ENCODE results near the gene CEMIP2. TPM values are rescaled to one million over a fixed set of nuclear protein-coding genes. Genes with fewer than 3 reads are reported as not detected.

Gene CEMIP2
- total and polyA plus RNA-seq, 10 of the 15 experiments (the other 5 are each of a cell fraction or from before 2014, with no cell fraction given), result 0.50 to 19.2 (median 1.2) TPM

DNA sequence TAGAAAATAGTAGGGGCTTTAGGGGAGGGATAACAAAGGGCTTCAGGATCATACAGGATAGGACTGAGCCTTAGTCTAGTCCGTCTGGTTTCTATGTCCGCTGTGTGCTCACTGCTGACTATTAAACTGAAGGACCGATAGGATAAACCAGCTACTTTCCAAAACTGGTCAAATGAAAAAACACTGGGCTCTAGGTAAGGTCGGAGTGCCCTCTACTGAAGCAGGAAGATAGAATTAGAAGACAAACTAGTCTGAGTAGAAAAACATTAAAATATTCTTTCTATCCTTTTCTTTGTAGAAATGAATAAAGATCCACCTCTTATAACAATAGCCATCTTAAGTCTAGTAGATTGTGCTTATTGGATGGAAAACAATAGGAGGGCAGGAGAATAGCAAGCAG is 133.6 kb downstream of the CEMIP2 start:
- WGBS (ENCODE audit: insufficient coverage, insufficient replicate concordance, low lambda C conversion rate, missing lambda C conversion rate), result 39% methylated on average over 4 of the region's 4 CpGs
- SMC1A ChIA-PET (ENCODE audit: uncharacterized antibody, unreplicated experiment), result no interaction called here
- CTCF ChIA-PET, result interaction anchor here (0.7 kb wide), 1 partner anchor 12 kb away, joined by 4 read pairs; no protein-coding TSS in a partner anchor
- intact Hi-C loops (cut with micrococcal nuclease; ENCODE audit: unreplicated experiment) (no loop called here), in situ Hi-C loops (cut with MboI) (no loop called here)
- H2AFZ ChIP-seq (ENCODE audit: control insufficient read depth, low read depth, low read length), result no peak overlapping the region
- no peaks in the 10 kb centered on the region for H4K20me1 ChIP-seq (ENCODE audit: control insufficient read depth, insufficient read depth)
- H3K9me3 ChIP-seq (replicated peaks; ENCODE audit: control insufficient read depth, insufficient read depth, low read length), result no peaks in the 10 kb centered on the region
- FAIRE-seq (no peak), DNase-seq (ENCODE audit: low read depth, low spot score) (no peak), ATAC-seq (no peak)
- POLR2A ChIA-PET, result no interaction called here
- no TSS peak for BruUV-seq (replicated peaks)
- no peaks in the 10 kb centered on the region for H3K4me1 ChIP-seq (ENCODE audit: control insufficient read depth, insufficient read depth, low read length)
- H3K9ac ChIP-seq (ENCODE audit: control insufficient read depth, insufficient read depth, low read length), result no peak overlapping the region
- no peaks in the 10 kb centered on the region for H3K36me3 ChIP-seq (ENCODE audit: control insufficient read depth in 2 of 2, insufficient read depth in 2 of 2, low read length in 1 of 2)
- RAD21 ChIA-PET (ENCODE audit: unreplicated experiment), result no interaction called here
- TF ChIP-seq HDAC2 (IDR thresholded peaks at IDR 0.05) (no peak), TCF3 (IDR thresholded peaks at IDR 0.05; ENCODE audit: borderline replicate concordance, insufficient read depth, low read depth, low read length) (no peak), ZSCAN29 (IDR thresholded peaks at IDR 0.05) (no peak), NR2F1 (conservative IDR thresholded peaks at IDR 0.05) (no peak), CREB1 (IDR thresholded peaks at IDR 0.05; ENCODE audit: low read depth) (no peak)
- TF ChIP-seq, protein P1, sequence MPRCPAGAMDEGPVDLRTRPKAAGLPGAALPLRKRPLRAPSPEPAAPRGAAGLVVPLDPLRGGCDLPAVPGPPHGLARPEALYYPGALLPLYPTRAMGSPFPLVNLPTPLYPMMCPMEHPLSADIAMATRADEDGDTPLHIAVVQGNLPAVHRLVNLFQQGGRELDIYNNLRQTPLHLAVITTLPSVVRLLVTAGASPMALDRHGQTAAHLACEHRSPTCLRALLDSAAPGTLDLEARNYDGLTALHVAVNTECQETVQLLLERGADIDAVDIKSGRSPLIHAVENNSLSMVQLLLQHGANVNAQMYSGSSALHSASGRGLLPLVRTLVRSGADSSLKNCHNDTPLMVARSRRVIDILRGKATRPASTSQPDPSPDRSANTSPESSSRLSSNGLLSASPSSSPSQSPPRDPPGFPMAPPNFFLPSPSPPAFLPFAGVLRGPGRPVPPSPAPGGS (IDR thresholded peaks at IDR 0.05; ENCODE audit: borderline replicate concordance, insufficient read depth, low read depth, low read length, poor library complexity, severe bottlenecking), result no peak
- no peaks in the 10 kb centered on the region for H3K79me2 ChIP-seq (ENCODE audit: control insufficient read depth, insufficient read depth, low read length)
- no peak overlapping the region for H3K4me3 ChIP-seq
- no peak overlapping the region for H3K4me2 ChIP-seq (ENCODE audit: control insufficient read depth, insufficient read depth)
- H3K27ac ChIP-seq (ENCODE audit: control insufficient read depth, insufficient read depth), result no peak overlapping the region
- H3K27me3 ChIP-seq (replicated peaks in 1 of 2; ENCODE audit: control insufficient read depth in 2 of 2, insufficient read depth in 2 of 2, low read length in 1 of 2), result no peaks in the 10 kb centered on the region

Other genes with a start within 250 kb of the CEMIP2 start
- 16.6 and 19.1 TPM in 2 replicates for gene ABHD17B, start 142.7 kb upstream of the CEMIP2 start, total RNA-seq (2014; rRNA removed)
- gene ABHD17B, start 142.7 kb upstream of the CEMIP2 start, total RNA-seq (2014; rRNA removed; fragmentation: Illumina TruSeq; extraction: Trizol), result 15.7 and 16.0 TPM in 2 replicates
- 16.8 and 17.4 TPM in 2 replicates for gene ABHD17B, start 142.7 kb upstream of the CEMIP2 start, total RNA-seq (2021)
- 16.5 and 18.4 TPM in 2 replicates for gene ABHD17B, start 142.7 kb upstream of the CEMIP2 start, polyA plus RNA-seq (2011; rRNA removed)
- gene ABHD17B, start 142.7 kb upstream of the CEMIP2 start, polyA plus RNA-seq (2014; fragmentation: Illumina TruSeq; extraction: Trizol), result 12.3 and 14.7 TPM in 2 replicates
- gene ABHD17B, start 142.7 kb upstream of the CEMIP2 start, polyA plus RNA-seq (2014; fragmentation: Nextera tagmentation; extraction: Ambion mirVana), result 1 to 10 TPM; 3.5 to 6.9 TPM
- gene ABHD17B, start 142.7 kb upstream of the CEMIP2 start, polyA plus RNA-seq (2014; rRNA removed), result 13.5 and 17.6 TPM in 2 replicates
- 10 to 100 TPM; 20.0 to 21.4 TPM for gene ABHD17B, start 142.7 kb upstream of the CEMIP2 start, polyA plus RNA-seq (2016; fragmentation: Nextera tagmentation; extraction: Ambion mirVana)
- gene C9orf85, start 143.1 kb upstream of the CEMIP2 start, total RNA-seq (2014; rRNA removed), result 11.7 and 13.4 TPM in 2 replicates
- 22.0 and 22.5 TPM in 2 replicates for gene C9orf85, start 143.1 kb upstream of the CEMIP2 start, total RNA-seq (2014; rRNA removed; fragmentation: Illumina TruSeq; extraction: Trizol)
- 9.0 and 9.1 TPM in 2 replicates for gene C9orf85, start 143.1 kb upstream of the CEMIP2 start, total RNA-seq (2021)
- 15.2 and 19.4 TPM in 2 replicates for gene C9orf85, start 143.1 kb upstream of the CEMIP2 start, polyA plus RNA-seq (2011; rRNA removed)
- gene C9orf85, start 143.1 kb upstream of the CEMIP2 start, polyA plus RNA-seq (2014; fragmentation: Illumina TruSeq; extraction: Trizol), result 22.6 and 30.2 TPM in 2 replicates
- gene C9orf85, start 143.1 kb upstream of the CEMIP2 start, polyA plus RNA-seq (2014; fragmentation: Nextera tagmentation; extraction: Ambion mirVana), result 10 to 100 TPM; 16.6 to 16.7 TPM
- gene C9orf85, start 143.1 kb upstream of the CEMIP2 start, polyA plus RNA-seq (2014; rRNA removed), result 14.7 and 16.3 TPM in 2 replicates
- 10 to 100 TPM; 16.2 to 16.6 TPM for gene C9orf85, start 143.1 kb upstream of the CEMIP2 start, polyA plus RNA-seq (2016; fragmentation: Nextera tagmentation; extraction: Ambion mirVana)

Measured in GM12878 (cell line).